Mucosa of stomach (tissue), 1 donor: Measurements from ENCODE around the gene AP2A2.

ENCODE experiments used
- H3K27me3 ChIP-seq: one replicate; pipeline ENCODE4 v1.7.0; 2013; ENCODE audit warnings: mild to moderate bottlenecking, low read length; ENCODE audit not compliant: control insufficient read depth, insufficient read depth
- H3K36me3 ChIP-seq: one replicate; pipeline ENCODE4 v1.7.0; 2013; ENCODE audit warnings: low read length; ENCODE audit not compliant: control insufficient read depth, insufficient read depth
- H3K4me1 ChIP-seq: one replicate; pipeline ENCODE4 v1.7.0; 2013; ENCODE audit warnings: mild to moderate bottlenecking, low read length; ENCODE audit not compliant: control insufficient read depth, insufficient read depth
- H3K4me3 ChIP-seq: one replicate; pipeline ENCODE4 v1.7.0; 2013; ENCODE audit warnings: low read length
- H3K9ac ChIP-seq: one replicate; pipeline ENCODE4 v1.7.0; 2013; ENCODE audit warnings: mild to moderate bottlenecking, low read length, moderate library complexity
- H3K9me3 ChIP-seq: one replicate; pipeline ENCODE4 v1.7.0; 2013; ENCODE audit warnings: mild to moderate bottlenecking, low read length, moderate library complexity; ENCODE audit not compliant: control insufficient read depth
- donor health status: Pancreatic carcinoma.

AP2A2 gene

DNA sequence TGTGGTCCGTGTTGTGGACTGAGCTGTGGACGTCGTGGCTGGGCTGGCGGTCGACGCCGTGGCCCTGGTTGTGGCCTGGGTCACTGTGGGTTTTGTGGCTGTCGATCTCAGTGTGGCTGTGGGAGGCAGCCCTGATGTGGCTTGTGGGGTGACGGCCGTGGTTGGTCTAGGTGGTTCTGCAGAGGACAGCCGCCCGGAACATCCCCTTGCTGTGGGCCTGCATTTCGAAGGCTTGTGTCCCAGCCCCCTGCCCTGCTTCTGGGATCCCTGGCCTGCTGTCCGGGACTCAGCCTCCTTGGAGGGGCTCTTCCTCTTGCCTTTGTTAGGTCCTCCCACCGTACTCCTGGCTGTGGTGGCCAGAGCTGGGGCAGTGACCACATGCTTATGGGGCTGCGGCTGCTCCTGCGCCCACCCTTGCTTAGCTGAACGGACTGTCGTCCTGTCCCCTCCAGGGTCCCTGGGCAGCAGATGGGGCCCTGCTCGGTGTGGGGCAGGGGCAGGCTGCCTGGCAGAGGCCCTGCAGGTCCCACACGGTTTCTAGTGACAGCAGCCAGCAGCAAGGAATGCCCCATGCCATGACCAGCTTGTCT, 93.7 kb downstream of the AP2A2 start:
- no peaks in the 10 kb centered on the region for H3K27me3 ChIP-seq
- H3K9ac ChIP-seq = no peak overlapping the region
- H3K4me1 ChIP-seq = no peaks in the 10 kb centered on the region
- H3K36me3 ChIP-seq = no peaks in the 10 kb centered on the region
- H3K4me3 ChIP-seq = no peak overlapping the region
- no peaks in the 10 kb centered on the region for H3K9me3 ChIP-seq

DNA sequence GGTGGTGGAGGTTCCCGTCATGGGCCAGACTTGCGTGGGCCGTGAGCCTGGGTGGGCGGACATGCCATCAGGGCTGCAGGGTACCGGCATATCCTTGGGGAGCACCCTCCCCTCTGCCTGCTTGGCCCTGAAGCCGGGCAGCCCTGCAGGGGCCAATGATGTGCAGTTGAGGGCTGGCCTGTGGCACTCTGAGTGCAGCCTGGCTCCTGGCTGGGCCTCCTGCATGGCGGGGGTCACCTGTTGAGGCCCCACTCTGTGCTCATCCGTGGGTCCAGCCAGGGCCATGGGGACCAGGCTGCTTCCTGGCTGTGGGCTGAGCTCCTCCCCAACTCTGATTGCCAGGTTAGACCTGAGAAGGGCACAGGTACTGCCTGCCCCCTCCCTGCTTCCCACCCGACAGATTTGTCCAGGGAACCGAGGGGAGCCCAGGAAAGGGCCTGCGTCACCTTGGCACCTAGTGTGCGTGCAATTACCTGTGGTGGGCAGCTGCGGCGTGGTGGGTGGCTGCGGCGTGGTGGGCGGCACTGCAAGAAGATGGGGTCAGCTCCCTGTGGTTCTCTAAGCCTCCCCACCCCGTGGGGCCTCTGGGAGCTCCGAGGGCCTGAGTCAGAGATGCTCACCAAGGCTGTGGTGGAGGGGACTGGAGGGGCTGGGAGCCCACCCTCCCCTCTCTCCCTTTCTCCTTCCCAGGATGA, 94.7 kb downstream of the AP2A2 start:
- Histone ChIP-seq H3K27me3 (no peaks in the 10 kb centered on the region), H3K4me3 (no peak overlapping the region), H3K9me3 (no peaks in the 10 kb centered on the region), H3K9ac (no peak overlapping the region), H3K4me1 (no peaks in the 10 kb centered on the region), H3K36me3 (no peaks in the 10 kb centered on the region)

DNA sequence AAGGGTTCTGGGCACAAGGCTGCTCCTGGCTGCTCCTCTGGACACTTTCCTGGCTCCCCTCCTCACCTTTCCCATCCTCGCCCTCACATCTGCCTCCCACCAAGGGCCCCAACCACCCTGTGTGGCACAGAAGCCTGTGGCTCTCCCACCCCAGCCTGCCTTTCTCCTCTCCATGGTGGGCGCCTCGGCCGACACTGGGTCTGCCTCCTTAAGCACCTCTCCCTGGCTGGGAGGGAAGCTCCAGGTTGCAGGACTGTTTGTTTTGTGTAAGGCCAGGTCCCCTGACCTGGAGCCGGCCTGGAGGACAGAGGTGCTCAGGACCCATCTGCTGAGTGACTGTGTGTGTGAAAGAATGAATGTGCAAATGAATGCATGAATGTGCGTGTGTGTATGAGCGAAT, 96.7 kb downstream of the AP2A2 start:
- Histone ChIP-seq H3K36me3 (no peaks in the 10 kb centered on the region), H3K27me3 (no peaks in the 10 kb centered on the region), H3K4me3 (no peak overlapping the region), H3K9me3 (no peaks in the 10 kb centered on the region), H3K4me1 (no peaks in the 10 kb centered on the region), H3K9ac (no peak overlapping the region)

DNA sequence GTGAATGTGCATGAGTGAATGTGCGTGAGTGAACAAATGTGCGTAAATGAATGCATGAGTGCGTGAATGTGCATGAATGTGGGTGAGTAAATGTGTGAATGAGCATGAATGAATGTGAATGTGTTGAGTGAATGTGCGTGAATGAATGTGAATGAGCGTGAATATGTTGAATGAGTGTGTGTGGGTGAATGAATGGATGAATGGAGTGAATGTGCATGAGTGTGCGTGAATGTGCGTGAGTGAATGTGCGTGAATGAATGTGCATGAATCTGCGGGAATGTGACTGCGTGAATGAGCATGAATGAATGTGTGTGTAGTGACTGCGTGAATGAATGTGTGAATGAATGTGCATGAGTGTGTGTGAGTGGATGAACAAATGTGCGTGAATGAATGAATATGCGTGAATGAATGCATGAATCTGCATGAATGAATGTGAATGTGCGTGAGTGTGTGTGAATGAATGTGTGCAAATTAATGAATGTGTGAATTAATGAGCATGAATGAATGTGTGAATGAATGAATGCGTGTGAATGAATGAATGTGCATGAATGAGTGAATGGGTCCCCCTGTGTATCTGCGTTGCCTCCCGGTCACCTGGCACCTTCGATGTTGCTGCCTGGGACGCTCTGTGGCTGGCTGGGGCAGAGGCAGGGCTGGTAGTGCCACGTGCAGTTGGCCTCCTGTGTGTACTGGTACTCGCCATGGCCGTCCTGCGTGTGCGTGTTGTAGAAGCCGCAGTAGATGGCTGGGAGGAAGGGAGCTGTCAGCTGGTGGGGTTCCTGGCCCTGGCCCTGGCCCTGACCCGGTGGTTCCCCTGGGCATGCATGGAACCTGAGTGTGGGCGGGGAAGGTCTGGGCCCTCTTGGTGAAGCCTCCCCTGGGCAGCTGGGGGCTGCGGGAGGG, 97.5 kb downstream of the AP2A2 start:
- Histone ChIP-seq H3K36me3 (no peaks in the 10 kb centered on the region), H3K4me3 (no peak overlapping the region), H3K9me3 (no peaks in the 10 kb centered on the region), H3K4me1 (no peaks in the 10 kb centered on the region), H3K27me3 (no peaks in the 10 kb centered on the region), H3K9ac (no peak overlapping the region)

DNA sequence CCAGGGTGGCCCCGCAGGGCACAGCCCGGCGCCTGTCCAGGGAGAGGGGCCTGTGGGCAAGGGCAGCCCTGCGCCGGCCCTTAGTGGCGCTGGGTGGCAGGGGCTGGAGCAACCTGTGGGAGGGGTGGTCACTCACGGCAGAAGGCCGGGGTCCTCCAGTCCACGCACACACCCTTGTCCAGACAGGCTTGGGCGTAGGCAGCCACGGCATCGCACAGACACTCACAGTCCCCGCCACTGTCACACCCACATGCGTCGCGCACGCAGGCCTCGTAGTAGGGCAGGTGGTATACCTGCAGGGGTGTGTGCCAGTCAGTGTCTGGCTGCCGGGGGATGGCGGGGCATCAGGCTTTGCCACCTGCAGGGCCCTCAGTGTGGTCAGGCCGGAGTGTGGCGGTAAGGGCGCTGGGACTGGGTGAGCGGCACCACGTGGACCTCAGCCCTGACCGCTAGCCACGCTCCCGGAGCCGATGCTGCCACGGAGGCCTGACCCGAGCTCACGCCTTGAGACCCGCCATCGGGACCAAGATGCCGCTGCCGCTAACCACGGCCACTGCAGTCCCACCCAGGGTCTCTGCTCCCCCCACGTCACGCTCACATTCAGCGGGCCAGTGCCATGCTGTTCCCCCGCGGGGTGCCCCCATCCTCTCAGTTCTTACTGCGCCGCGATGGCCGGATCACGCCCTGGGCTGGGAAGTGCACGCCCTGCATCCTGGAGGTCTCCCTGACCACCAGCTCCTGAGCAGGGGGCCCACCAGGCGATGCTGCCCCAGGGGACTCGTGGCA, 98.3 kb downstream of the AP2A2 start:
- no peaks in the 10 kb centered on the region for H3K27me3 ChIP-seq
- H3K36me3 ChIP-seq = no peaks in the 10 kb centered on the region
- H3K4me3 ChIP-seq = no peak overlapping the region
- no peaks in the 10 kb centered on the region for H3K4me1 ChIP-seq
- no peaks in the 10 kb centered on the region for H3K9me3 ChIP-seq
- H3K9ac ChIP-seq = no peak overlapping the region

DNA sequence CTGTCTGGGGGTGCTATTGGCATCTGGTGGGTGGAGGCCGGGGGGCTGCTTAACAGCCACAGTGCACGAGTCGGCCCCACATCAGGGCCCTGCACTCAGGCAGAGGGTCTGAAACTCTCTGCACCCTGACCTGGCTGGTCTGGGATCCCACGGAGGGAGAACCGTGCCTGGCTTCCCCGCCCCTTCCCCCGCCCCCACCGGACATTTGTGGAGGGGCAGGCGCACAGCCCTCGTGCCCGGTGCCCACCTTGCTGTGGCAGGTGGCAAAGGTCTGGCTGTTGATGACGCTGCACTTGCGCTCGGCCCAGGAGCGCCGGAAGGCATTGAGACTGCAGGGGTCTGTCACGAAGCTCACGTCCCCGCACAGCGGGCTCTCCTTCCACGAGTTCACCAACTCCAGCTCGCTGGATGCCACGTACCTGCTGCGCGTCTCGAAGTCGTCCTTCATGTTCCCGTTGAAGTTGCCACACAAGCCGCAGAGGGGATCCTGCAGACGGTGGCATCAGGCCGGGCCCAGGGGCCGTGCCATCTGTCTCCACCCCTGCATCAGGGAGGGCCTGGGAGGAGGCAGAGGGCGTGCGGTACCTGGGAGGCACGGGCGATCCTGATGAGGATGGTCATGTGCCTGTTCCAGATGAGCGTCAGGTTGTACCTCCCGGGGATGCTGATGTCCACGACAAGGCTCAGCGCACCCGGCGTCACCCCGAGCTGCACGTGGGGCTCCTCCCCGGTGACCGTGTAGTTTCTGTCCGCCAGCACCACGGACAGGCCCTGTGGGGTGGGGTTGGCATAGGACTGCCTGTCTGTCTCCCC, 99.1 kb downstream of the AP2A2 start:
- H3K4me3 ChIP-seq = no peak overlapping the region
- no peak overlapping the region for H3K9ac ChIP-seq
- no peaks in the 10 kb centered on the region for H3K36me3 ChIP-seq
- H3K4me1 ChIP-seq = no peaks in the 10 kb centered on the region
- H3K9me3 ChIP-seq = no peaks in the 10 kb centered on the region
- H3K27me3 ChIP-seq = no peaks in the 10 kb centered on the region

DNA sequence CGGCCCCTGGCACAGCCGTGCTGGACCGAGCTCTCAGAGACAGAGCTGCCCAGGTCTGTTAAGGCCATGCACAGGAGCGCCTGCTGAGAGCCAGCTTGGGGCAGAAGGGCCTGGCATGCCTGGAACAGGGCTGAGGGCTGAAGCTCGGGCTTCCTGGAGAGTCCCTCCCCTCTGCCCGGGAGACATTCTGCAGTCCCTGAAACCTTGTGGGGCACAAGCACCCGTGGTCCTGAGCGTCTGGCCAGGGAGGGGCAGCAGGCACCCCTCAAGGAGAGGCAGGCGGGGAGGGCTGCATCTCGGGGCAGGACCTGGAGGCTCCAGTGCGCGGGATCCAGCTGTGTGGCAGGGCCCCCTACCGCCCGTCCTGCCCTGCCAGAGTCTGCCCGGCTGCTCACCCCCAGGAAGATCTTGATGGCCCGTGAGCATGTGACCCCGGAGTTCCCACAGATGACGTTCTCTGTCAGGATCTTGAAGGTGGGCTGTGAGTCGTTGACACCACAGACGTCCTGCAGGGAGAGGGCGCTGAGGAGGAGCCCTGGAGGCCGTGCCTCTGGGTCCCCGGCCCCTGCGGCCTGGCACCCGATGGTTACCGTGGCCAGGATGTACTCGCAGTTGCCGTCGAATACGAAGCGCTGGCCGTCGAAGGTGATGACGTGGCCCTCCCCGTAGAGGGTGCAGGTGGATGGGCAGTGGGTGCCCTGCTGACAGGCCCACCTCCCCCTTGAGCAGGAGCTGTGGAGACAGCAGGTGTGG, 99.9 kb downstream of the AP2A2 start:
- H3K4me1 ChIP-seq = no peaks in the 10 kb centered on the region
- H3K9ac ChIP-seq = no peak overlapping the region
- no peaks in the 10 kb centered on the region for H3K9me3 ChIP-seq
- no peaks in the 10 kb centered on the region for H3K27me3 ChIP-seq
- no peak overlapping the region for H3K4me3 ChIP-seq
- no peaks in the 10 kb centered on the region for H3K36me3 ChIP-seq

DNA sequence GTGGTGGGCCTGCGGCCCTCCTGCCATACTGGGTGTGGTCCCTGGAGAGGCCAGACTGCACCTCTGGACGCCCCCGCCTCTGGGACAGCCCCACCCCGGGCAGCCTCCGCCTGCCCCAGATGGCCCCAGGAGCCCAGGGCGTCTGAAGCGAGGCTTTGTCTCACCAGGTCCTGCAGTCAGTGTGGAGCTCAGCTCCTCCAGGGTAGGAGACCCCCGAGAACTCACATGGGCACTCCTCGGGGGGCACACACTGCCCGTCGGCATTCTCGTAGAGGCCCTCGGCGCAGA, 100.4 kb downstream of the AP2A2 start:
- H3K9ac ChIP-seq = no peak overlapping the region
- H3K27me3 ChIP-seq = no peaks in the 10 kb centered on the region
- H3K4me1 ChIP-seq = no peaks in the 10 kb centered on the region
- H3K9me3 ChIP-seq = no peaks in the 10 kb centered on the region
- no peaks in the 10 kb centered on the region for H3K36me3 ChIP-seq
- no peak overlapping the region for H3K4me3 ChIP-seq

DNA sequence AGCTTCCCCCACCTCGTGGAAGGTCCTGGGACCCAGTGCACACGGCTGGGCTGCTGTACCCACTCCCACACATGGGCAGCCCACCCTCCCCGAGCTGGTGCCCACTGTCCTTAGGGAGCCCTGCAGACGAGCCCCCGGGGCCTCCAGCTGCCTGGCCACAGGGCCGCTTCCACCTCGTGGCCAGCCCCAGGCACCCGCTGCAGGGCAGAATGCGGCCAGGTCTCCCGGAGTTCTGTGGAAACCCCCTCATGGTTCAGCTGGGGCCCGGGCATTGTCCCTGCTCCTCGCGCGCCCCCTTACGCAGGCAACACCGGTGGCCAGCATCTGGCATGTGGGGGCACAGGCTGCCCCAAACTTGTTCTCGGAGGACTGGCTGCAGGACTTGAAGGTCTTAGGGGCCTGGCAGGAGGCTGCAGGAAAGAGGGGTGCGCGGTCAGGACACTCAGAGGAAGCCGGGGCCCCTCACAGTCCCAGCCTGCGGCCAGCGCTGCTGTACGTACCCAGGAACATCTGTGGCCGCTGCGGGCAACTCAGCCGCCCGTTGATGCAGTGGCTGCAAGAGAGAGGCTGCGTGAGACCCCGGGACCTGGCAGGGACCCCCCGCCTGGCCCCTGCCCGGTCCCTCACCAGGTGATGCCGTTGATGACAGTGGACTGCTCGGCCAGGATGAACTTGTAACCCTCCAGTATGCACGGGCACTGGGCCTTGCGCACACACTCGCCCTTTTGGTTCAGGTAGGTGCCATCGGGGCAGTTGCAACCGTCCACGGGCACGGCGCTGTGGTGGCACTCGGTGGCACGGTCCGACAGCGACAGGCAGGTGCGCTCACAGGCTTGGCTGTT, 101.2 kb downstream of the AP2A2 start:
- no peaks in the 10 kb centered on the region for H3K27me3 ChIP-seq
- no peaks in the 10 kb centered on the region for H3K36me3 ChIP-seq
- no peaks in the 10 kb centered on the region for H3K4me1 ChIP-seq
- no peaks in the 10 kb centered on the region for H3K9me3 ChIP-seq
- H3K9ac ChIP-seq = no peak overlapping the region
- H3K4me3 ChIP-seq = no peak overlapping the region

DNA sequence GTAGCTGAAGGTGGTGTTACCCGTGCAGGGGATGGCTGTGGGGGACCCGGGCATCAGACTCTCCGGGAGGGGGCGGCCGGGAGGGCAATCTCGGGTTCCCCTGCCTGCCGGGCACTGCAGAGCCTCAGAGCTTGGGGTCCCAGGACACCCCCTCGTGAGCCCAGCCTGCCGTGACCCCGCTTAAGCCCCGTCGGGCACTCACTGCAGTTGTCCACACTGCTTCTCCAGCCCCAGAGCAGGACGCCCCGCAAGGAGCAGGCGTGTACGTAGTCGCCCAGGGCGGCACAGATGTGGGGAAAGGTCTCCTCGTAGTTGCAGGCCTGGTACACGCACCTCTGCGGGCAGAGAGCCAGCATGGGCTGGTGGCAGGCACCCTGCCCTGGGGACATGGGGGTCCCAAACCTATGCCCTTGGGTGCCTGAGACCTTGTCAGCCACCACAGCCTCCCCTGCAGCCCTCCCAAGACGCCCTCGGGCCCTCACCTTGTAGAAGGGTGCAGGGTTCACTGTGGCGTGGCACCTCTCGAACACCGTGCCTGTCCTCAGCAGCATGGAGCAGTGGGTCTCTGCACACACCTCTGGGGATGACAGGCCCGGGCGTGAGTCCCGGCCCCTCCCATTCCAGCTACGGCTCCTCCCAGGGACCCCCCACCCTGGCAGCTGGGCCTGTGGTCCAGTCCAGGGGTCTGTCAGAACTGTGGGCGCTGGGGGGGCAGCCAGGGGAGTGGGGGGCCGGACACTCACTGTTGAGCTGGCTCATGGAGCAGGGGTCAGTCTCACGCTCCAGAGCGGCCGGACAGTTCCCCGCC, 102.0 kb downstream of the AP2A2 start:
- Histone ChIP-seq H3K9ac (no peak overlapping the region), H3K4me3 (no peak overlapping the region), H3K27me3 (no peaks in the 10 kb centered on the region), H3K36me3 (no peaks in the 10 kb centered on the region), H3K4me1 (no peaks in the 10 kb centered on the region), H3K9me3 (no peaks in the 10 kb centered on the region)
